Liver (tissue), 9 donors: ENCODE results near the gene ZSCAN22. TPM values are rescaled to one million over a fixed set of nuclear protein-coding genes. Genes with fewer than 3 reads are reported as not detected.

Experiments used
- DNase-seq: peaks from one replicate; pipeline ENCODE4 v3.0.0-alpha.2; 2017; ENCODE audit warnings: low spot score
- H3K27ac ChIP-seq, 2 donors: one replicate each; pipeline ENCODE4 v1.7.0; 2013; ENCODE audit warnings: inconsistent platforms in 2 of 2, low read length in 2 of 2, control low read depth in 1 of 2, low read depth in 1 of 2, mild to moderate bottlenecking in 1 of 2
- H3K27me3 ChIP-seq, 4 donors: one replicate each; pipeline versions ENCODE4 v1.6.1 to v1.7.0; 2013; ENCODE audit warnings: low read length in 3 of 4, inconsistent platforms in 1 of 4, mild to moderate bottlenecking in 1 of 4, moderate library complexity in 1 of 4; ENCODE audit not compliant: control insufficient read depth in 4 of 4, insufficient read depth in 4 of 4
- H3K36me3 ChIP-seq, 4 donors: one replicate each; pipeline versions ENCODE4 v1.6.1 to v1.7.0; 2013; ENCODE audit warnings: low read length in 3 of 4, mild to moderate bottlenecking in 3 of 4, low read depth in 1 of 4, moderate library complexity in 1 of 4; ENCODE audit not compliant: control insufficient read depth in 4 of 4, insufficient read depth in 3 of 4
- H3K4me1 ChIP-seq, 4 donors: one replicate each; pipeline versions ENCODE4 v1.6.1 to v1.7.0; 2013; ENCODE audit warnings: low read length in 3 of 4, mild to moderate bottlenecking in 3 of 4, moderate library complexity in 1 of 4; ENCODE audit not compliant: control insufficient read depth in 4 of 4, insufficient read depth in 4 of 4
- H3K4me3 ChIP-seq, 3 donors: one replicate each; pipeline versions ENCODE4 v1.6.1 to v1.7.0; 2013; ENCODE audit warnings: low read length in 3 of 3, control low read depth in 1 of 3, low read depth in 1 of 3, mild to moderate bottlenecking in 1 of 3
- H3K9ac ChIP-seq, 2 donors: one replicate each; pipeline ENCODE4 v1.7.0; 2013; ENCODE audit warnings: low read length in 2 of 2, mild to moderate bottlenecking in 2 of 2, moderate library complexity in 2 of 2, control low read depth in 1 of 2, low read depth in 1 of 2
- H3K9me3 ChIP-seq, 4 donors: one replicate each; pipeline versions ENCODE4 v1.6.1 to v1.7.0; 2013; ENCODE audit warnings: low read length in 3 of 4; ENCODE audit not compliant: control insufficient read depth in 4 of 4
- EGR1 ChIP-seq, 2 donors: IDR thresholded peaks; 2 replicates each; pipeline ENCODE4 v1.6.1; 2016 to 2018; ENCODE audit warnings: antibody characterized with exemption in 2 of 2, low read depth in 2 of 2
- FOXA1 ChIP-seq: IDR thresholded peaks from 2 replicates; pipeline ENCODE4 v1.6.1; 2016; ENCODE audit warnings: antibody characterized with exemption
- FOXA2 ChIP-seq: IDR thresholded peaks from 2 replicates; pipeline ENCODE4 v1.6.1; 2016; ENCODE audit warnings: antibody characterized with exemption
- GABPA ChIP-seq, 2 donors: IDR thresholded peaks in 1 of 2; conservative IDR thresholded peaks in 1 of 2; 2 replicates each; pipeline ENCODE4 v1.6.1; 2016; ENCODE audit warnings: antibody characterized with exemption in 2 of 2, mild to moderate bottlenecking in 1 of 2, moderate library complexity in 1 of 2
- HNF4A ChIP-seq, 2 donors: conservative IDR thresholded peaks; 2 replicates each; pipeline ENCODE4 v1.6.1; 2016; ENCODE audit warnings: antibody characterized with exemption in 2 of 2, mild to moderate bottlenecking in 2 of 2
- HNF4G ChIP-seq: IDR thresholded peaks from 2 replicates; pipeline ENCODE4 v1.6.1; 2016; ENCODE audit warnings: antibody characterized with exemption
- JUND ChIP-seq, 2 donors: IDR thresholded peaks; 2 replicates each; pipeline ENCODE4 v1.6.1; 2016; ENCODE audit warnings: antibody characterized with exemption in 2 of 2
- NR2F2 ChIP-seq: IDR thresholded peaks from 2 replicates; pipeline ENCODE4 v1.6.1; 2016; ENCODE audit warnings: antibody characterized with exemption
- RAD21 ChIP-seq, 2 donors: IDR thresholded peaks; 2 replicates each; pipeline ENCODE4 v1.6.1; 2016; ENCODE audit warnings: antibody characterized with exemption in 2 of 2, mild to moderate bottlenecking in 2 of 2
- RXRA ChIP-seq, 2 donors: IDR thresholded peaks; 2 replicates each; pipeline ENCODE4 v1.6.1; 2017 to 2018; ENCODE audit warnings: antibody characterized with exemption in 2 of 2, mild to moderate bottlenecking in 1 of 2
- SP1 ChIP-seq: IDR thresholded peaks from 2 replicates; pipeline ENCODE4 v1.6.1; 2018; ENCODE audit warnings: antibody characterized with exemption, mild to moderate bottlenecking
- TAF1 ChIP-seq: conservative IDR thresholded peaks from 2 replicates; pipeline ENCODE4 v1.6.1; 2016; ENCODE audit warnings: antibody characterized with exemption, mild to moderate bottlenecking
- YY1 ChIP-seq: IDR thresholded peaks from 2 replicates; pipeline ENCODE4 v1.6.1; 2016; ENCODE audit warnings: antibody characterized with exemption, mild to moderate bottlenecking
- WGBS: extraction: QIAGEN DNeasy Blood & Tissue Kit; methylation state at CpG from one replicate; pipeline ENCODE4 v1.1.7; 2013; 5-methylcytosine and 5-hydroxymethylcytosine counted together
- polyA plus RNA-seq, 2 donors: library from polyadenylated mRNA; stranded (reverse) in 1 of 2; unstranded in 1 of 2; fragments of 200-250 nt in 1 of 2; fragments of >200 nt in 1 of 2; fragmentation: Nextera tagmentation in 1 of 2; extraction: Ambion mirVana in 1 of 2; gene quantifications; one replicate each; pipeline versions ENCODE4 v1.2.1 to v1.2.3, GENCODE V29; 2013 to 2015
- total RNA-seq, 2 donors: library from RNA; depleted of rRNA; stranded (reverse); fragments of >200 nt; gene quantifications; one replicate each; pipeline ENCODE4 v1.2.3, GENCODE V29; 2014
- TF ChIP-seq, protein P1 (sequence below): IDR thresholded peaks from 2 replicates; pipeline ENCODE4 v1.6.1; 2016; ENCODE audit warnings: antibody characterized with exemption
- TF ChIP-seq, protein P2 (sequence below): IDR thresholded peaks from 2 replicates; pipeline ENCODE4 v1.6.1; 2016; ENCODE audit warnings: antibody characterized with exemption, mild to moderate bottlenecking
- TF ChIP-seq, protein P3 (sequence below): fragments of 150-350 bp; IDR thresholded peaks from 2 replicates; pipeline ENCODE4 v1.5.1; 2017; ENCODE audit warnings: improper control_type of control experiment, low read depth, low read length; ENCODE audit not compliant: missing input control
- TF ChIP-seq, protein P4 (sequence below): IDR thresholded peaks from 2 replicates; pipeline ENCODE4 v1.6.1; 2016; ENCODE audit warnings: antibody characterized with exemption
- TF ChIP-seq, protein P5 (sequence below): IDR thresholded peaks from 2 replicates; pipeline ENCODE4 v1.6.1; 2016; ENCODE audit warnings: antibody characterized with exemption
- donor health status: healthy.
- donor health status: healthy.
- donor health status: healthy.
- donor health status: healthy.
- donor health status: healthy.

Gene ZSCAN22
- total and polyA plus RNA-seq, 4 donors, result 0.88 to 3.5 (median 2.0) TPM

DNA sequence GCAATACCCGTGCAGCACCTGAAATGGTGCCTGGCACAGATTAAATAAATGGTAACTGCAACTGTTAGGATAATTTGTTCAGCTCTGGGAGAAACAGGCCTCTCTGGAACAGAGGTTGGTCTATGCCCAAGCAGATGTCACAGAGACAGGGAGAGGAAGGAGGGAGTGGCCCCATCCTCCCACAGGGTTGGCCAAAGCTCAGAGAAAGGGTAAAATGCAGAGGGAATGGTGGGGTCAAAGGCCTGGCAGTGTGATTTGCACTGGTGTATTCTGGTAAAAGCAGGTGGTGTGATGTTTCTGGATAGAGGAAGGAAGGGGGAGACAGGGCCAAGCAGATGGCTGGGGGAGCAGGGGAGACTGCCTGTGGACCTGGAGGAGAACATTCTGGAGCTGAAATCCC is 9.4 kb downstream of the ZSCAN22 start:
- WGBS, result 34% methylated on average over 1 of the region's 1 CpG
- Histone ChIP-seq H3K36me3 (peaks cover 0 to 15% (median 12%) of the 10 kb centered on the region in 4 donors), H3K27me3 (no peaks in the 10 kb centered on the region), H3K27ac (peak overlapping the region; percentile 91), H3K4me3 (no peak overlapping the region), H3K4me1 (peaks cover 12 to 27% (median 21%) of the 10 kb centered on the region in 4 donors), H3K9ac (peak overlapping the region in 1 of 2 donors; percentile 21), H3K9me3 (peaks cover 0 to 3% (median 0%) of the 10 kb centered on the region in 4 donors)
- TF ChIP-seq, protein P1, sequence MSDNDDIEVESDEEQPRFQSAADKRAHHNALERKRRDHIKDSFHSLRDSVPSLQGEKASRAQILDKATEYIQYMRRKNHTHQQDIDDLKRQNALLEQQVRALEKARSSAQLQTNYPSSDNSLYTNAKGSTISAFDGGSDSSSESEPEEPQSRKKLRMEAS, result peak; percentile 72
- TF ChIP-seq FOXA2, result no peak
- TF ChIP-seq NR2F2, result no peak
- TF ChIP-seq, protein P2, sequence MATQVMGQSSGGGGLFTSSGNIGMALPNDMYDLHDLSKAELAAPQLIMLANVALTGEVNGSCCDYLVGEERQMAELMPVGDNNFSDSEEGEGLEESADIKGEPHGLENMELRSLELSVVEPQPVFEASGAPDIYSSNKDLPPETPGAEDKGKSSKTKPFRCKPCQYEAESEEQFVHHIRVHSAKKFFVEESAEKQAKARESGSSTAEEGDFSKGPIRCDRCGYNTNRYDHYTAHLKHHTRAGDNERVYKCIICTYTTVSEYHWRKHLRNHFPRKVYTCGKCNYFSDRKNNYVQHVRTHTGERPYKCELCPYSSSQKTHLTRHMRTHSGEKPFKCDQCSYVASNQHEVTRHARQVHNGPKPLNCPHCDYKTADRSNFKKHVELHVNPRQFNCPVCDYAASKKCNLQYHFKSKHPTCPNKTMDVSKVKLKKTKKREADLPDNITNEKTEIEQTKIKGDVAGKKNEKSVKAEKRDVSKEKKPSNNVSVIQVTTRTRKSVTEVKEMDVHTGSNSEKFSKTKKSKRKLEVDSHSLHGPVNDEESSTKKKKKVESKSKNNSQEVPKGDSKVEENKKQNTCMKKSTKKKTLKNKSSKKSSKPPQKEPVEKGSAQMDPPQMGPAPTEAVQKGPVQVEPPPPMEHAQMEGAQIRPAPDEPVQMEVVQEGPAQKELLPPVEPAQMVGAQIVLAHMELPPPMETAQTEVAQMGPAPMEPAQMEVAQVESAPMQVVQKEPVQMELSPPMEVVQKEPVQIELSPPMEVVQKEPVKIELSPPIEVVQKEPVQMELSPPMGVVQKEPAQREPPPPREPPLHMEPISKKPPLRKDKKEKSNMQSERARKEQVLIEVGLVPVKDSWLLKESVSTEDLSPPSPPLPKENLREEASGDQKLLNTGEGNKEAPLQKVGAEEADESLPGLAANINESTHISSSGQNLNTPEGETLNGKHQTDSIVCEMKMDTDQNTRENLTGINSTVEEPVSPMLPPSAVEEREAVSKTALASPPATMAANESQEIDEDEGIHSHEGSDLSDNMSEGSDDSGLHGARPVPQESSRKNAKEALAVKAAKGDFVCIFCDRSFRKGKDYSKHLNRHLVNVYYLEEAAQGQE, result peak; percentile 48
- TF ChIP-seq RAD21 (IDR thresholded peaks at IDR 0.05), result peak in 1 of 2 donors; percentile 52
- no peak for TF ChIP-seq EGR1 (IDR thresholded peaks at IDR 0.05; ENCODE audit: low read depth in 2 of 2)
- TF ChIP-seq GABPA (IDR thresholded peaks at IDR 0.05 in 1 of 2, conservative IDR thresholded peaks at IDR 0.05 in 1 of 2), result no peak
- TF ChIP-seq, protein P3, sequence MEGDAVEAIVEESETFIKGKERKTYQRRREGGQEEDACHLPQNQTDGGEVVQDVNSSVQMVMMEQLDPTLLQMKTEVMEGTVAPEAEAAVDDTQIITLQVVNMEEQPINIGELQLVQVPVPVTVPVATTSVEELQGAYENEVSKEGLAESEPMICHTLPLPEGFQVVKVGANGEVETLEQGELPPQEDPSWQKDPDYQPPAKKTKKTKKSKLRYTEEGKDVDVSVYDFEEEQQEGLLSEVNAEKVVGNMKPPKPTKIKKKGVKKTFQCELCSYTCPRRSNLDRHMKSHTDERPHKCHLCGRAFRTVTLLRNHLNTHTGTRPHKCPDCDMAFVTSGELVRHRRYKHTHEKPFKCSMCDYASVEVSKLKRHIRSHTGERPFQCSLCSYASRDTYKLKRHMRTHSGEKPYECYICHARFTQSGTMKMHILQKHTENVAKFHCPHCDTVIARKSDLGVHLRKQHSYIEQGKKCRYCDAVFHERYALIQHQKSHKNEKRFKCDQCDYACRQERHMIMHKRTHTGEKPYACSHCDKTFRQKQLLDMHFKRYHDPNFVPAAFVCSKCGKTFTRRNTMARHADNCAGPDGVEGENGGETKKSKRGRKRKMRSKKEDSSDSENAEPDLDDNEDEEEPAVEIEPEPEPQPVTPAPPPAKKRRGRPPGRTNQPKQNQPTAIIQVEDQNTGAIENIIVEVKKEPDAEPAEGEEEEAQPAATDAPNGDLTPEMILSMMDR, result no peak
- TF ChIP-seq RXRA (IDR thresholded peaks at IDR 0.05), result peak; percentile 84 to 88
- TF ChIP-seq SP1, result peak; percentile 90
- peak; percentile 80 to 86 for TF ChIP-seq HNF4A (conservative IDR thresholded peaks at IDR 0.05)
- DNase-seq, result no peak

DNA sequence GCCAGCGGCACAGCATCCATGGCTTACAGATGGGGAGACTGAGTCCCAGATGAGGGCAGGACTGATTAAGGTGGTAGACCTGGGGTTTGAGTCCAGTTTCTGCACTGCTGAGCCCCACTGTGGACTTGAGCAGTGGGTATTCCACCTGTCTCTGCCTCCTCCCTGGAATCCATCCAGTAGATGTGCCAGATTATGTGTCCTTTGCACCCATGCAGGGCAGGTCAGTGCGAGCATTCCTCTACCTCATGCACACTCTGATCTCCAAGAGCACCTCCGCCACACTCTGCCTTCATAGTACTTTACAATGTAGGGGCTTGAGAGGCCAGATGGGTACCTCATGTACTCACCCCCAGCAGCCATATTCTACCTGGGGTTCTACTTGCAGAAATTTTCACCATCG is 10.0 kb downstream of the ZSCAN22 start:
- peaks cover 0 to 3% (median 0%) of the 10 kb centered on the region in 4 donors for H3K9me3 ChIP-seq
- DNase-seq, result no peak
- WGBS, result 59% methylated on average over 4 of the region's 4 CpGs
- H3K27me3 ChIP-seq, result no peaks in the 10 kb centered on the region
- no peak overlapping the region for H3K9ac ChIP-seq
- H3K36me3 ChIP-seq, result peaks cover 0 to 15% (median 12%) of the 10 kb centered on the region in 4 donors
- H3K4me3 ChIP-seq, result no peak overlapping the region
- H3K27ac ChIP-seq, result peak overlapping the region; percentile 91
- peaks cover 12 to 27% (median 21%) of the 10 kb centered on the region in 4 donors for H3K4me1 ChIP-seq
- TF ChIP-seq TAF1, result no peak
- no peak for TF ChIP-seq RAD21 (IDR thresholded peaks at IDR 0.05)
- TF ChIP-seq, protein P4, sequence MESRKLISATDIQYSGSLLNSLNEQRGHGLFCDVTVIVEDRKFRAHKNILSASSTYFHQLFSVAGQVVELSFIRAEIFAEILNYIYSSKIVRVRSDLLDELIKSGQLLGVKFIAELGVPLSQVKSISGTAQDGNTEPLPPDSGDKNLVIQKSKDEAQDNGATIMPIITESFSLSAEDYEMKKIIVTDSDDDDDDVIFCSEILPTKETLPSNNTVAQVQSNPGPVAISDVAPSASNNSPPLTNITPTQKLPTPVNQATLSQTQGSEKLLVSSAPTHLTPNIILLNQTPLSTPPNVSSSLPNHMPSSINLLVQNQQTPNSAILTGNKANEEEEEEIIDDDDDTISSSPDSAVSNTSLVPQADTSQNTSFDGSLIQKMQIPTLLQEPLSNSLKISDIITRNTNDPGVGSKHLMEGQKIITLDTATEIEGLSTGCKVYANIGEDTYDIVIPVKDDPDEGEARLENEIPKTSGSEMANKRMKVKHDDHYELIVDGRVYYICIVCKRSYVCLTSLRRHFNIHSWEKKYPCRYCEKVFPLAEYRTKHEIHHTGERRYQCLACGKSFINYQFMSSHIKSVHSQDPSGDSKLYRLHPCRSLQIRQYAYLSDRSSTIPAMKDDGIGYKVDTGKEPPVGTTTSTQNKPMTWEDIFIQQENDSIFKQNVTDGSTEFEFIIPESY, result peak; percentile 14
- TF ChIP-seq FOXA1, result no peak
- TF ChIP-seq RXRA (IDR thresholded peaks at IDR 0.05), result peak; percentile 71 to 83
- no peak for TF ChIP-seq EGR1 (IDR thresholded peaks at IDR 0.05; ENCODE audit: low read depth in 2 of 2)
- TF ChIP-seq SP1, result no peak
- TF ChIP-seq YY1, result no peak
- TF ChIP-seq, protein P5, sequence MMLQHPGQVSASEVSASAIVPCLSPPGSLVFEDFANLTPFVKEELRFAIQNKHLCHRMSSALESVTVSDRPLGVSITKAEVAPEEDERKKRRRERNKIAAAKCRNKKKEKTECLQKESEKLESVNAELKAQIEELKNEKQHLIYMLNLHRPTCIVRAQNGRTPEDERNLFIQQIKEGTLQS, result no peak
- TF ChIP-seq NR2F2, result peak; percentile 22
- TF ChIP-seq, protein P3, result no peak
- TF ChIP-seq HNF4A (conservative IDR thresholded peaks at IDR 0.05), result peak; percentile 90 to 93
- TF ChIP-seq FOXA2, result no peak
- TF ChIP-seq, protein P1, result no peak
- TF ChIP-seq GABPA (IDR thresholded peaks at IDR 0.05 in 1 of 2, conservative IDR thresholded peaks at IDR 0.05 in 1 of 2), result peak in 1 of 2 donors; percentile 35
- peak in 1 of 2 donors; percentile 34 for TF ChIP-seq JUND (IDR thresholded peaks at IDR 0.05)
- TF ChIP-seq HNF4G, result peak; percentile 72
